Activated T-cell treated with anti-CD3 and anti-CD28 coated beads, Interleukin-2, amount 50 U/mL, for 24 hours (primary cell): ENCODE results near the gene POMZP3.
A peak's percentile ranks its signal among the peaks of the same experiment; 100 is the strongest.
"Not testable (repeated sequence)": the region's sequence is repeated elsewhere in the genome, so short reads cannot be mapped to it uniquely, and the experiment has no call there.

Source experiments
- DNase-seq: peaks from one replicate; pipeline ENCODE4 v3.0.0-alpha.2; 2020
- H3K27ac Mint-ChIP-seq: 2 replicates; pipeline ENCODE4 v1.8.0; 2020; ENCODE audit warnings: mild to moderate bottlenecking, mixed read lengths
- H3K27me3 Mint-ChIP-seq: 2 replicates; pipeline ENCODE4 v1.8.0; 2020; ENCODE audit warnings: mixed read lengths
- H3K36me3 Mint-ChIP-seq: 2 replicates; pipeline ENCODE4 v1.8.0; 2020; ENCODE audit warnings: low read depth, mixed read lengths
- H3K4me1 Mint-ChIP-seq: 2 replicates; pipeline ENCODE4 v1.8.0; 2020; ENCODE audit warnings: low read depth, mixed read lengths
- H3K4me3 Mint-ChIP-seq: 2 replicates; pipeline ENCODE4 v1.8.0; 2020; ENCODE audit warnings: mild to moderate bottlenecking, moderate library complexity, mixed read lengths
- H3K9me3 Mint-ChIP-seq: 2 replicates; pipeline ENCODE4 v1.8.0; 2020; ENCODE audit warnings: mixed read lengths

POMZP3 gene

DNA sequence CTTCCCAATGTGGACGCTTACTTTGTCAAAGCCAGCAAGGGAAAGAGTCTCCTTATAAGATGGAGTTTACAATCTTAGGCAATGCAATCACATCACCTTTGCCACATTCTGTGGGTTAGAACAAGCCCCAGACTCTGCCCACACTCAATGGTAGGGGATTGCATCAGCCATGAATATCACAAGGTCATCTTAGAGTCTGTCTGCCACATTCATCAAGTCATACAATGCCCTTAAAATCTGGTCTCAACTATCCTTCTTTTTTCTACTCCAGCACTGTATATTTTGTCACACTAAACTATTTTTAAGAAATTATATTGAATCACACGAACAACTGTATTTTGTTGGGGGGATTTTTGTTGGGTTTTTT, 27.0 kb downstream of the POMZP3 start:
- not testable (repeated sequence) for H3K9me3 Mint-ChIP-seq, H3K27me3 Mint-ChIP-seq, DNase-seq, H3K36me3 Mint-ChIP-seq, H3K4me3 Mint-ChIP-seq
- Mint-ChIP-seq H3K4me1 (peaks cover 36% of the 10 kb centered on the region), H3K27ac (peak overlapping the region; percentile 78)

DNA sequence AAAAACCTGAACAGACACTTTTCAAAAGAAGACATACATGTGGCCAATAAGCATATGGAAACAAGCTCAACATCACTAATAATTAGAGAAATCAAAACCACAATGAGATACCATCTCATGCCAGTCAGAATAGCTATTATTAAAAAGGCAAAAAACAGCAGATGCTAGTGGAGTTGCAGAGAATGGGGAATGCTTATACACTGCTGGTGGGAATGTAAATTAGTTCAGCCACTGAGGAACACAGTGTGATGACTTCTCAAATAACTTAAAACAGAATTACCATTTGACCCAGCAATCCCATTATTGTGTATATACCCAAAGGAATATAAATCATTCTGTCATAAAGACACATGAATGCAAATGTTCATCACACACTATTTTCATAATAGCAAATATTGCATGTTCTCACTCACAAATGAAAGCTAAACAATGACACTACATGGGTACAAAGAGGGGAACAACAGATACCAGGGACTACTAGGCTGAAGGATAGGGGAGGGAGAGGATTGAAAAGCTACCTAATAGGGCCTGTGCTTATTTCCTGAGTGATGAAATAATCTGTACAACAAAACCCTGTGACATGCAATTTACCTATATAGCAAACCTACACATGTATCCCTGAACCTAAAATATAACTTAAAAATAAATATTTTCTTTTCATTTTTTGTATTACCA, 28.4 kb downstream of the POMZP3 start:
- H3K27ac Mint-ChIP-seq, result peak overlapping the region; percentile 34
- H3K27me3 Mint-ChIP-seq, H3K4me3 Mint-ChIP-seq: not testable (repeated sequence)

DNA sequence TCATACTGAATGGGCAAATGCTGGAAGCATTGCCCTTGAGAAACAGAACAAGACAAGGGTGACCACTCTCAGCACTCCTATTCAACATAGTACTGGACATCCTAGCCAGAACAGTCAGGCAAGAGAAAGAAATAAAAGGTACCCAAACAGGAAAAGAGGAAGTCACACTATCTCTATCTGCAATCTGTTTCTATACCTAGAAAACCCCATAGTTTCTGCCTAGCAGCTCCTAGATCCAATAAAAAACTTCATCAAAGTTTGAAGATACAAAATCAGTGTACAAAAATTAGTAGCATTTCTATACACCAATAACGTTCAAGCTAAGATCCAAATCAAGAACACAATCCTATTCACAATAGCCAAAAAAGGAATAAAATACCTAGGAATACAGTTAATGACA, 29.8 kb downstream of the POMZP3 start:
- H3K4me3 Mint-ChIP-seq, result not testable (repeated sequence)

More for the DNA sequence above, 28.4 kb downstream of the POMZP3 start:
- H3K36me3 Mint-ChIP-seq, H3K9me3 Mint-ChIP-seq, DNase-seq: not testable (repeated sequence)
- peaks cover 37% of the 10 kb centered on the region for H3K4me1 Mint-ChIP-seq

DNA sequence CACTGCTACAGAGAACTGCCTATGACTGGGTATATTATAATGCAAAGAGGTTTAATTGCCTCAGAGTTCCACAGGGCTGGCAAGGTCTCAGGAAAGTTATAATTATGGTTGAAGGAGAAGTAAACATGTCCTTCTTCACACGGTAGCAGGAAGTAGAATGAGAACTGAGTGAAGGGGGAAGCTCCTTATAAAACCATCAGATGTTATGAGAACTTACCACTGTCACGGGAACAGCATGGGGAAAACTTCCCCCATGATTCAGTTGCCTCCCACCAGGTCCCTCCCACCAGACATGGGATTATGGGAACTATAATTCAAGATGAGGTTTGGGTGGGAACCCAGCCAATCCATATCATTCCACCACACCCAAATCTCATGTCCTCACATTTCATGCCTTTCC, 34.4 kb downstream of the POMZP3 start:
- Mint-ChIP-seq H3K4me1 (peaks cover 37% of the 10 kb centered on the region), H3K36me3 (peaks cover 22% of the 10 kb centered on the region)
- H3K4me3 Mint-ChIP-seq, H3K27me3 Mint-ChIP-seq, H3K27ac Mint-ChIP-seq, DNase-seq, H3K9me3 Mint-ChIP-seq: not testable (repeated sequence)

More for the DNA sequence above, 29.8 kb downstream of the POMZP3 start:
- H3K9me3 Mint-ChIP-seq, H3K27ac Mint-ChIP-seq, H3K36me3 Mint-ChIP-seq, DNase-seq, H3K27me3 Mint-ChIP-seq: not testable (repeated sequence)
- peaks cover 38% of the 10 kb centered on the region for H3K4me1 Mint-ChIP-seq

DNA sequence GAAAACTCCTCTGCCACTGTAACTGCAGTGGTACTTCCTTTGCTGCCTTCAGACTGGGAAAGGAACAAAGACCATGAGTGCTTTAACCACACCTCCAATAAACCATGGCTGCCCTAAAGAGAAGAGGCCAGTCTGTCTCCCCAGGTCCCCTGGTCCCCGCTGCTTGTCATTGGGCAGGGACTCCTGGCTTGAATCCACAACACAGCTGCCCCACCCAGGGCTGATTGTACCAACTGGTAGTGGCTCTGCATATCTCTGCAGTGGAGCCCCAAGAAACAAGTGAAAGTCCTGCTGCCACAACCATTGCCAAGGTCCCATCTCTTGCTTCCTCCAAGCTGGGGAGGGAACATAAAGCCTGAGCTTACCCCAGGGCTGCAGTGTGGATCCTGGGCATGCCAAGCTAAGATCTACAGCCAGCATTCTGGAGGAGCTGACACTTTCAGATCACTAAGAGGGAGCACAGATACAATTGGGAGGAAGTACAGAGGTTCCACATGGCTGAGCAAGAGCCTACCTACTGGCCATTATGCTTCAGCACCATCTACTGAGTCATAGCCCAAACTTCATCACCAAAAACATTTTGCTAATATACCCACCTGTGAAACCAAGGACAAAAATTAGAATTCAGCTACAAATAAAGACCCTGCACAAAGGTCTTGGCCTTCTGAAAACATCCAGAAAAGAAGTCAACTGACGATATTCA, 35.3 kb downstream of the POMZP3 start:
- peaks cover 40% of the 10 kb centered on the region for H3K4me1 Mint-ChIP-seq
- H3K27ac Mint-ChIP-seq, result not testable (repeated sequence)

DNA sequence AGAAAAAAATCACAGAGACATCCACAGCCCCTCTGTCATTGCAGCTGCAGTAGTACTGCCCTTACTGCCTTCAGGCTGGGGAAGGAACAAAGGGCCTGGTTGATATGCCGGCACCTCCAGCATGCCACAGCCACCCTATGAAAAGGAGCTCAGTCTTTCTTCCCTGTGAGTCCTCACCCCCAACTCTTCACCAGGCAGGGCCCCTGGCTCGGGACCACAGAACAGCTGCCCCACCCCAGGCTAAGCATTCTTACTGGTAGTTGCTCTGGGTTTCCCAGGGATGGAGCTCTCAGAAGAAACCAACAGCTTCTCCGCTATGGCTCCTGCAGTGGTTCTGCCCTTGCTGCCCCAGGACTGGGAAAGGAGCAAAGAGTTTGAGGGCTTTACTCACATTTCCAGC, 36.0 kb downstream of the POMZP3 start:
- Mint-ChIP-seq H3K36me3 (peaks cover 25% of the 10 kb centered on the region), H3K4me1 (peaks cover 40% of the 10 kb centered on the region)
- not testable (repeated sequence) for H3K9me3 Mint-ChIP-seq, H3K27ac Mint-ChIP-seq, H3K4me3 Mint-ChIP-seq, DNase-seq, H3K27me3 Mint-ChIP-seq

More for the DNA sequence above, 35.3 kb downstream of the POMZP3 start:
- not testable (repeated sequence) for H3K27me3 Mint-ChIP-seq, H3K9me3 Mint-ChIP-seq, DNase-seq, H3K4me3 Mint-ChIP-seq
- peaks cover 23% of the 10 kb centered on the region for H3K36me3 Mint-ChIP-seq

DNA sequence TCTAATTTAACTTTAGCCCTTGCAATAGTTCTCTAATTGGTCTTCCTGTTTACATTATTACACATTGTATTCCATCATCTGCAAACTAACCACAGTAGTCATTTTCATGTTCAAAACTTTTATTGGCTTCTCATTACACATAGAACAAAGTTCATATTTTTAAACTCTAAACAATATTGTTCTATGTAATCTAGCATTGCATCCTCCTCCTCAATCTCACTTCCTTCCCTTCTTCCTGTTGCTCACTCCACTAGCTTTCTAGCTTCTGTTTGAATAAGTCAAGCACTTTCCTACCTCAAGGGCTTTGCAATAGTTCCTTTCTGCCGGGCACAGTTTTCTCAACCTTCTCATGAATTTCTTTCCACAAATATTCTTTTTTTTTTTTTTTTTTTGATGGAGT, 38.5 kb downstream of the POMZP3 start:
- not testable (repeated sequence) for H3K4me3 Mint-ChIP-seq, DNase-seq, H3K27me3 Mint-ChIP-seq, H3K9me3 Mint-ChIP-seq
- H3K36me3 Mint-ChIP-seq, result peaks cover 32% of the 10 kb centered on the region
- peak overlapping the region; percentile 35 for H3K27ac Mint-ChIP-seq
- H3K4me1 Mint-ChIP-seq, result peaks cover 48% of the 10 kb centered on the region

DNA sequence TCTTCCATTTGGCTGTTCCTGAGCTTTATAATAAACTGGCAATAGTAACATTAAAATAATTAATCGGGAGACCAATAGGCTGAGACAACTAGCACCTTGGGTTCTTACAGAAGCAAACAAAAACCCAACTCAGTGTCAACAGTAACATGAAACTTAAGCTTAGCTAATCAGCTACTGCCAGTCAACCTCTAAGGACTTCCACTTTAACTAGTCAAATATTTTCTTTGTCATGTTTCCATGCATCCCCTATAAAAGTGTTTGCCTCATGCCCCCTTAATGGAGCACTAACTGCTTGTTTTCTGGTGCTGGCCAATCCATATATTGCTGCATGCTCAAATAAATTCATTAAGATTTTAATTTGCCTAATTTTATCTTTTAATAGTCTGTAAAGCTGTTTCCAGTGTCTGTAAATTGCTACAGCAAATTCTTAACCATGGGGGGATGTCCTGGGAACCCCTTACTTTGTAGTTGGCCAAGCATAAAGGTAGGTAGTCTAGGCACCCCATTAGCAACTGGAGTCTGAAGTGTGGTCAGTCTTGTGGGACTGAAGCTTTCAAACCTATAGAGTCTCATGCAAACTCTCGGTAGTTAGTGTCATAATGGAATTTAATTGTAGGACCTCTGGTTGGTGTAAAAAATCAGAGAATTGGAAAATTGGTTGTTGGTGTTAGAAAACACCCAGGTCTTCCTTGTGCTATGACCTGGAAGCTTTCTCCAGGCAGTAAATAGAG, 40.3 kb downstream of the POMZP3 start:
- Mint-ChIP-seq H3K27ac (peak overlapping the region; percentile 76), H3K4me1 (peaks cover 54% of the 10 kb centered on the region), H3K36me3 (peaks cover 29% of the 10 kb centered on the region)
- H3K4me3 Mint-ChIP-seq, H3K27me3 Mint-ChIP-seq, H3K9me3 Mint-ChIP-seq, DNase-seq: not testable (repeated sequence)

DNA sequence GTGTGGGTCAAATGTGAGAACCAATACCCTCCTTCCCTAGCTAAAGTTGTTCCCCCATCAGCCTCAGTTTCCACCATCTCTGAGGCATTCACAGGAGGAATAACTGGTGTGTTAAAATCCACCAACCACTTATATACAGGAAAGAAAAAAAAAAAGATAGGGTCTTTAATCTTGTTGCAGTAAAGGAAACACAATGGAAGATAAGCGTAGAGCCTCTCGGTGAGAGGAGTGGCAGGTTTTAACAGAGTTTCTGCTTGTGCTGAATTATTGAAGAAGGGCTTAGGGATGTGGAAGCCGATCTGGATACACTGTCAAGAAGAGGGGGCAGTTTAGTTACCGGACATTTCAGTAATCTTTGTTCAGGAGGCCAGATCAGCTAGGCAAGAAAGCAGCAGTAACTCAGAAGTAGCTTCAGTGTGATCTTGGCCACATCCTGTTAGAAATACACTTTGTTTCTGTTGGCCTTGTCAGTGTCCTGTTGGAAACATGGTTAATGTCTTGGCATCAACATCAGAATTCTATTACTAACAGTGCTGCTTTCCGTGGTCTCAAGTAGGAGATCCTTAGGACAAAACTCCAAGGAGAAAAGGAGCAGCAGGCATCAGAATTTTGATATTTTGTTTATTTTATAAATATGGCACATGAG, 43.3 kb downstream of the POMZP3 start:
- Mint-ChIP-seq H3K4me3 (peak overlapping the region; percentile 40), H3K36me3 (peaks cover 22% of the 10 kb centered on the region), H3K27ac (peak overlapping the region; percentile 91), H3K4me1 (peaks cover 59% of the 10 kb centered on the region)
- not testable (repeated sequence) for H3K27me3 Mint-ChIP-seq, DNase-seq, H3K9me3 Mint-ChIP-seq

DNA sequence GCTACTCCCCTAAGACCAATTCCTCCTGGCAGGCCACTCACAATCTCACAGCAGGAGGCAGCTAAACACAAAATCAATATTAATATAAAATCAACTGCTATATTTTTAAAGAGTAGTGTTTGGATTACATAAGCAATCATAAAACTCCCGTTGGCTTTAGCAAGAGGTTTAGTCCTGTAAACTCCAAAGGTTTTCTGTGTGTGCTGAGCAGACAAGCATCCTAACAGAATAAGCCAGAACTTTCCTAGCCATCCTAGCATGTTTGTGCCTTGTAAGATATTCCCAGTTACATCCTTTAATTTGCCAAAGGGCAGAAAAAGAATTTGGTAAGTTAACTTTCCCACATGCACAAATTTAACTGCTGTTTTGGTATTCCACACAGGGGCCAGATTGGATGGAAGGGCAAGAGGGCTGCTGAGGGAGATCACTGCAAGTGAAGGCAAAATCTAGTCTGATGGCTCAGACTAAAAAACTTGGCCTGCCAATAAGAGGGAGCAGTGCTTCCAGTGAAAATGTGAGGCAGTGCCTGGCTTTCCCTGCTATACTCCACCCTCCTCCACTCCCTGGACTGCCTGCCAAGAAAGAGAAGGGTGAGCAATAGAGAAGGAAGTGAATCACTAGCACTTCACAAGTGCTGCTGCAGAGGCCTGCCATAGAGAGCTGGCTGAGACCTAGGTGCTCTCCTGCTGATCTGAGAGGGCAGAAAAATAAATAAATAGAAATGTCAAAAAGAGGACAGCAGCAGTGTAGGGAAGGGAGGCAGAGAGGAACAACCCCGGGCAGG, 44.0 kb downstream of the POMZP3 start:
- H3K36me3 Mint-ChIP-seq, result peaks cover 20% of the 10 kb centered on the region
- not testable (repeated sequence) for H3K9me3 Mint-ChIP-seq, H3K27me3 Mint-ChIP-seq
- H3K4me1 Mint-ChIP-seq, result peaks cover 55% of the 10 kb centered on the region
- H3K27ac Mint-ChIP-seq, result peak overlapping the region; percentile 91
- DNase-seq, result peak; percentile 31
- peak overlapping the region; percentile 40 for H3K4me3 Mint-ChIP-seq

DNA sequence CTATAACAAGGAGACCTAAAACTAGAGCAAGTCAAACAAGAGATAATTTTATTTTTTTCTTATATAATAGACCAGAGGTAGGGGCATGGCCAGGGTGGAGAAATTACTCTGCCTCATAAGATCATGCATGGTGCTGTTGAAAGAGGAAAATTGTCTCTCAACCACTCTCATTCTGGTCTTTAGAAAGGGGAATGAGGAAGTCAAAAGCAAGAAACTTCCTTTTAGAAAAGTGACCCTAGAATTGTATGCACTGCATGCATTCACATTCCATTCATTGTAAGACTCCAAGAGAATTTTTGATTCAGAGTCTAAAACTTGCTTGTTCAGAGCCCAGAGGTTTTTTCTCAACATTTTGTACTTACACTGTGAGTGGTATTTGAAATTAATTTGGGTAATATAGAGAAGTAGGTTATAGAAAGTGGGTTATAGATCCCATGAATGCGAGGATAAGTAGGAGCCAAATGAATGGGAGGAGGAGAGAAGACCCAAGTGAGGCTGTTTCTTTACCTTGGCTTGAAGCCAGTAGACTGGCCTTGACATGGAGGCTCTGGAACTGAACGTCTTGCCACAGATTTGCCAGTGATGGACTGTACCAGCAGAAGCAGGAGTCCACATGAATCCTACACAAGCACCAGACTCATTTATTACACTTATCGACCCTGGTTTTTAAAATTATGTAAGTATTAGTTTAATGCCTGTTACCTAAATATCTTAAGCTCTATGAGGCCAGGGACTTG, 51.0 kb downstream of the POMZP3 start:
- H3K36me3 Mint-ChIP-seq, result peaks cover 24% of the 10 kb centered on the region
- H3K4me1 Mint-ChIP-seq, result peaks cover 12% of the 10 kb centered on the region

DNA sequence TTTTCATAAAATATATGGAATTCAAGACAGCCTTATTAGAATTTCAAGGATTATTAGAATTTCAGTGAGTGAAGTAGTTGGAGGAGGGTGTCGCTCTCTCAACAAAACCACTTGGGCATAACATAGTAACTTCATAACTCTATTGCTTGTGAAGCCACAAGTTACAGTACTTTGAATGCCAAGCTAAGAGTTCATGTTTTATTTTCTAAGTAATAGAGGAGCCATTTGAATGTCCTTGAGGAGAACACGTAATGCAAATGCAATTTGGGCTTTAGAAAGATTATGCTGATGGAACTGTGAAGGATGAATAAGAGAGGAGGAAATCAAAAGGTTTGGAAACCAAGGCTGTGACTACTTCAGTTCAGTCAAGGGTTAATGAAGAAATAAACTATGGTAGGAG, 51.6 kb downstream of the POMZP3 start:
- Mint-ChIP-seq H3K36me3 (peaks cover 27% of the 10 kb centered on the region), H3K4me1 (peaks cover 11% of the 10 kb centered on the region)
- not testable (repeated sequence) for H3K9me3 Mint-ChIP-seq, H3K27me3 Mint-ChIP-seq, H3K27ac Mint-ChIP-seq, DNase-seq, H3K4me3 Mint-ChIP-seq

More for the DNA sequence above, 51.0 kb downstream of the POMZP3 start:
- not testable (repeated sequence) for H3K27ac Mint-ChIP-seq, H3K4me3 Mint-ChIP-seq, H3K9me3 Mint-ChIP-seq, DNase-seq, H3K27me3 Mint-ChIP-seq

DNA sequence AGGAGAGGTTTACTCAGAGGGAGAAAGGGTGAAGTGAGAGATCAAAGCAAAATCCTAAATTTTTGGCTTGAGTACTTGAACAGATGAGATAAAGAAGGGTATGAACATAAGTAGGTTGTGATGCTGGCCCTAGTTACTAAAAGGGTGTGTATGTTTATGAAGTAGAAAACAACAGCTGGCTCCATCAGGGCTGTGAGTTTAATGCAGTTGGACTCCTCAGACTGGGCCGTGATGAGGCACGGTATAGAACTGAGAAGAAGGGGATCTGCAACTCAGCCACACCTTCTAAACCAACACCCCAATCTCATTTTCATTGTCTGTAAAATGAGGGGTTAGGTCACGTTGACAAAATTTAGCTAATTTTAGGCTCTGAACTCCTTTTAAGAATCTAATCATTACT, 54.8 kb downstream of the POMZP3 start:
- peaks cover 34% of the 10 kb centered on the region for H3K36me3 Mint-ChIP-seq
- not testable (repeated sequence) for H3K9me3 Mint-ChIP-seq, DNase-seq, H3K27ac Mint-ChIP-seq, H3K4me3 Mint-ChIP-seq, H3K27me3 Mint-ChIP-seq, H3K4me1 Mint-ChIP-seq
